T follicular helper cell (primary cell): ENCODE measurements around the gene DNAJA3.

ENCODE experiments used
- DNase-seq: peaks from one replicate; pipeline ENCODE4 v3.0.0-alpha.2; 2020; ENCODE audit warnings: low read depth

Gene DNAJA3

GRCh38 chr16:4407543-4408322, 17.9 kb upstream of the DNAJA3 start:
- no peak for DNase-seq

GRCh38 chr16:4408323-4408690, 17.4 kb upstream of the DNAJA3 start:
- DNase-seq = no peak

GRCh38 chr16:4409081-4409932, 16.4 kb upstream of the DNAJA3 start:
- DNase-seq = no peak

GRCh38 chr16:4410335-4411075, 15.2 kb upstream of the DNAJA3 start:
- DNase-seq = no peak

GRCh38 chr16:4411684-4412083, 14.0 kb upstream of the DNAJA3 start:
- no peak for DNase-seq

- no peak for DNase-seq
These were observed 13.5 kb upstream of the DNAJA3 start for GRCh38 chr16:4412159-4412558.

- DNase-seq = no peak
These were observed 12.8 kb upstream of the DNAJA3 start for GRCh38 chr16:4412854-4413253.

GRCh38 chr16:4414187-4414917, 11.3 kb upstream of the DNAJA3 start:
- peak; percentile 81 for DNase-seq

- DNase-seq = no peak
These were observed 10.0 kb upstream of the DNAJA3 start for GRCh38 chr16:4415538-4416199.

- DNase-seq = peak; percentile 99
These were observed 9.3 kb upstream of the DNAJA3 start, which contains the start of gene CORO7 for GRCh38 chr16:4416200-4417032. CORO7 (minus strand) TSS chr16:4416596; CDS start chr16:4416518, 78 bp downstream.

GRCh38 chr16:4419402-4419959, 6.2 kb upstream of the DNAJA3 start:
- no peak for DNase-seq

- DNase-seq = no peak
These were observed 5.1 kb upstream of the DNAJA3 start for GRCh38 chr16:4420505-4421105.

- DNase-seq = no peak
These were observed 485 bp downstream of the DNAJA3 start for GRCh38 chr16:4426021-4426684.

GRCh38 chr16:4426722-4427372, 1.2 kb downstream of the DNAJA3 start:
- no peak for DNase-seq

- no peak for DNase-seq
These were observed 2.8 kb downstream of the DNAJA3 start for GRCh38 chr16:4428500-4428899.

GRCh38 chr16:4431023-4431422, 5.4 kb downstream of the DNAJA3 start:
- DNase-seq = no peak

- DNase-seq = no peak
These were observed 7.6 kb downstream of the DNAJA3 start for GRCh38 chr16:4433228-4433627.
